Esophagus (tissue), 2 donors: ENCODE measurements around the gene TRIM63. TPM values are rescaled to one million over a fixed set of nuclear protein-coding genes. Genes with fewer than 3 reads are reported as not detected.

Experiments used
- H3K27ac ChIP-seq, 2 donors: one replicate each; pipeline ENCODE4 v1.5.1; 2013; ENCODE audit warnings: low read depth in 2 of 2, mild to moderate bottlenecking in 2 of 2, inconsistent platforms in 1 of 2, low read length in 1 of 2, moderate library complexity in 1 of 2
- H3K27me3 ChIP-seq, 2 donors: one replicate each; pipeline ENCODE4 v1.6.1; 2013; ENCODE audit warnings: low read length in 2 of 2, control low read depth in 1 of 2, mild to moderate bottlenecking in 1 of 2; ENCODE audit not compliant: insufficient read depth in 2 of 2, control insufficient read depth in 1 of 2
- H3K36me3 ChIP-seq, 2 donors: one replicate each; pipeline ENCODE4 v1.6.1; 2013; ENCODE audit warnings: low read length in 1 of 2; ENCODE audit not compliant: control insufficient read depth in 2 of 2, insufficient read depth in 2 of 2
- H3K4me1 ChIP-seq, 2 donors: one replicate each; pipeline ENCODE4 v1.6.1; 2013; ENCODE audit warnings: low read length in 1 of 2; ENCODE audit not compliant: control insufficient read depth in 2 of 2, insufficient read depth in 2 of 2
- H3K4me3 ChIP-seq, 2 donors: one replicate each; pipeline ENCODE4 v1.5.1; 2013; ENCODE audit warnings: low read length in 2 of 2, mild to moderate bottlenecking in 2 of 2, low read depth in 1 of 2, moderate library complexity in 1 of 2
- H3K9me3 ChIP-seq, 2 donors: one replicate each; pipeline ENCODE4 v1.6.1; 2013; ENCODE audit warnings: mild to moderate bottlenecking in 2 of 2, low read depth in 1 of 2, low read length in 1 of 2, moderate library complexity in 1 of 2; ENCODE audit not compliant: control insufficient read depth in 2 of 2, insufficient read depth in 1 of 2
- WGBS, 2 donors: extraction: QIAGEN DNeasy Blood & Tissue Kit; methylation state at CpG; one replicate each; pipeline ENCODE4 v1.1.7; 2013; 5-methylcytosine and 5-hydroxymethylcytosine counted together
- polyA plus RNA-seq, 2 donors: library from polyadenylated mRNA; stranded (reverse); fragments of 200-250 nt; gene quantifications; one replicate each; pipeline ENCODE4 v1.2.3, GENCODE V29; 2013
- donor health status: healthy with polysubstance abuse.
- donor health status: Bipolar disorder and iron deficiency.

TRIM63 gene
- polyA plus RNA-seq, 2 donors: 0.10 to 0.19 TPM

GRCh38 chr1:26047278-26047874 lies 20.1 kb downstream of the TRIM63 start:
- Histone ChIP-seq H3K9me3 (no peaks in the 10 kb centered on the region), H3K4me1 (peaks cover 0 to 6% of the 10 kb centered on the region in 2 donors), H3K27ac (no peak overlapping the region), H3K27me3 (peaks cover 12 to 18% of the 10 kb centered on the region in 2 donors), H3K36me3 (no peaks in the 10 kb centered on the region), H3K4me3 (no peak overlapping the region)
- 68 to 71% methylated on average over 7 of the region's 7 CpGs for WGBS, 2 donors

GRCh38 chr1:26046246-26047095 lies 21.0 kb downstream of the TRIM63 start:
- WGBS, 2 donors: 4% methylated on average over 51 to 57 of the region's 57 CpGs
- Histone ChIP-seq H3K9me3 (no peaks in the 10 kb centered on the region), H3K27me3 (peaks cover 12 to 18% of the 10 kb centered on the region in 2 donors), H3K4me3 (peak overlapping the region; percentile 12 to 20), H3K4me1 (peaks cover 0 to 6% of the 10 kb centered on the region in 2 donors), H3K36me3 (no peaks in the 10 kb centered on the region), H3K27ac (no peak overlapping the region)

GRCh38 chr1:26045722-26046245 lies 21.6 kb downstream of the TRIM63 start, which contains the start of gene SLC30A2:
TSS of gene SLC30A2 (minus strand) at chr1:26046118. CDS start at chr1:26045896, 222 bp downstream.
- peaks cover 0 to 6% of the 10 kb centered on the region in 2 donors for H3K4me1 ChIP-seq
- H3K9me3 ChIP-seq: no peaks in the 10 kb centered on the region
- 0 to 1% methylated on average over 62 of the region's 62 CpGs for WGBS, 2 donors
- H3K4me3 ChIP-seq: peak within 1 kb of the TSS; percentile 12 to 20
- H3K27me3 ChIP-seq: peaks cover 9 to 18% of the 10 kb centered on the region in 2 donors
- no peak within 1 kb of the TSS for H3K27ac ChIP-seq
- H3K36me3 ChIP-seq: no peaks in the 10 kb centered on the region

- Histone ChIP-seq H3K27me3 (peaks cover 9 to 18% of the 10 kb centered on the region in 2 donors), H3K9me3 (no peaks in the 10 kb centered on the region), H3K27ac (no peak overlapping the region), H3K4me3 (no peak overlapping the region), H3K36me3 (no peaks in the 10 kb centered on the region), H3K4me1 (peaks cover 0 to 6% of the 10 kb centered on the region in 2 donors)
- whole genome bisulfite sequencing, 2 donors: 35 to 40% methylated on average over 18 to 29 of the region's 29 CpGs
Measured at GRCh38 chr1:26044971-26045721, 22.3 kb downstream of the TRIM63 start.

- Histone ChIP-seq H3K27me3 (peaks cover 9 to 18% of the 10 kb centered on the region in 2 donors), H3K36me3 (no peaks in the 10 kb centered on the region), H3K9me3 (no peaks in the 10 kb centered on the region), H3K4me1 (peaks cover 0 to 6% of the 10 kb centered on the region in 2 donors), H3K27ac (no peak overlapping the region), H3K4me3 (no peak overlapping the region)
- 85 to 91% methylated on average over 3 of the region's 3 CpGs for WGBS, 2 donors
Measured at GRCh38 chr1:26044414-26044813, 23.0 kb downstream of the TRIM63 start.

GRCh38 chr1:26043765-26044164 lies 23.7 kb downstream of the TRIM63 start:
- 87 to 88% methylated on average over 2 of the region's 2 CpGs for WGBS, 2 donors
- no peak overlapping the region for H3K4me3 ChIP-seq
- no peaks in the 10 kb centered on the region for H3K9me3 ChIP-seq
- peaks cover 0 to 6% of the 10 kb centered on the region in 2 donors for H3K4me1 ChIP-seq
- no peaks in the 10 kb centered on the region for H3K36me3 ChIP-seq
- no peak overlapping the region for H3K27ac ChIP-seq
- H3K27me3 ChIP-seq: peaks cover 9 to 18% of the 10 kb centered on the region in 2 donors

- Histone ChIP-seq H3K4me3 (no peak overlapping the region), H3K9me3 (no peaks in the 10 kb centered on the region), H3K36me3 (no peaks in the 10 kb centered on the region), H3K27ac (no peak overlapping the region), H3K27me3 (peaks cover 9 to 13% of the 10 kb centered on the region in 2 donors), H3K4me1 (peaks cover 0 to 6% of the 10 kb centered on the region in 2 donors)
- 70 to 75% methylated on average over 4 of the region's 4 CpGs for WGBS, 2 donors
Measured at GRCh38 chr1:26041978-26042377, 25.5 kb downstream of the TRIM63 start.

GRCh38 chr1:26041401-26041800 lies 26.0 kb downstream of the TRIM63 start:
- Histone ChIP-seq H3K27me3 (peaks cover 8 to 9% of the 10 kb centered on the region in 2 donors), H3K9me3 (no peaks in the 10 kb centered on the region), H3K27ac (no peak overlapping the region), H3K36me3 (no peaks in the 10 kb centered on the region), H3K4me3 (no peak overlapping the region), H3K4me1 (peaks cover 2 to 6% of the 10 kb centered on the region in 2 donors)
- WGBS, 2 donors: 53 to 66% methylated on average over 7 of the region's 7 CpGs

GRCh38 chr1:26038904-26039303 lies 28.5 kb downstream of the TRIM63 start:
- Histone ChIP-seq H3K4me3 (no peak overlapping the region), H3K27me3 (no peaks in the 10 kb centered on the region), H3K4me1 (peaks cover 6 to 8% of the 10 kb centered on the region in 2 donors), H3K27ac (no peak overlapping the region), H3K36me3 (no peaks in the 10 kb centered on the region), H3K9me3 (no peaks in the 10 kb centered on the region)
- 67 to 68% methylated on average over 6 of the region's 6 CpGs for WGBS, 2 donors
